Posterior vena cava (tissue), 2 donors: ENCODE data around the gene CCDC187. TPM values are rescaled to one million over a fixed set of nuclear protein-coding genes. Genes with fewer than 3 reads are reported as not detected.
"Not testable (repeated sequence)": the region's sequence is repeated elsewhere in the genome, so short reads cannot be mapped to it uniquely, and the experiment has no call there.

Experiments used
- DNase-seq: peaks from one replicate; pipeline ENCODE4 v3.0.0-alpha.2; 2020; ENCODE audit warnings: low spot score
- intact Hi-C, 2 donors: fragments of 100-400 bp; cut with DNase I; formaldehyde crosslinking; loops; one replicate each; pipeline versions ENCODE4 v1.14.1 to v1.14.2; 2022 to 2023
- total RNA-seq, 2 donors: library from RNA; stranded (reverse); fragmentation: NEBNext Ultra II Directional; extraction: Animal tissue kit (Norgen Biotek cat#: 25700); gene quantifications; one replicate each; pipeline ENCODE4 v1.2.1, GENCODE V29; 2021
- donor health status: DM: yes; HTN: yes; CAD: no.
- donor health status: DM: yes; HTN: yes; CAD: no.

The CCDC187 gene
- total RNA-seq, 2 donors from 2014 or later, result not detected

- no peak for DNase-seq
- intact Hi-C loops, result no loop called here
Measured at GRCh38 chr9:136279471-136279870, 24.4 kb downstream of the CCDC187 start.

- intact Hi-C loops, result no loop called here
- no peak for DNase-seq
Measured at GRCh38 chr9:136278894-136279293, 25.0 kb downstream of the CCDC187 start.

GRCh38 chr9:136278221-136278620 is 25.7 kb downstream of the CCDC187 start:
- DNase-seq, result no peak
- intact Hi-C loops, result no loop called here

GRCh38 chr9:136277746-136278145 is 26.1 kb downstream of the CCDC187 start:
- intact Hi-C loops, result no loop called here
- DNase-seq, result no peak

GRCh38 chr9:136276716-136277115 is 27.2 kb downstream of the CCDC187 start:
- no peak for DNase-seq
- intact Hi-C loops, result no loop called here

GRCh38 chr9:136275655-136276429 is 28.1 kb downstream of the CCDC187 start:
- intact Hi-C loops, result loop anchor here in 1 of 2 donors (2.0 kb wide), 1 partner anchor 51 kb away; the partner anchor contains the start of gene GPSM1
- no peak for DNase-seq

GRCh38 chr9:136274786-136275654 is 28.9 kb downstream of the CCDC187 start:
- intact Hi-C loops, result loop anchor here in 1 of 2 donors (2.0 kb wide), 1 partner anchor 52 kb away; the partner anchor contains the start of gene GPSM1
- DNase-seq, result no peak

GRCh38 chr9:136273921-136274785 is 29.7 kb downstream of the CCDC187 start:
- intact Hi-C loops, result loop anchor here in 1 of 2 donors (2.0 kb wide), 1 partner anchor 53 kb away; the partner anchor contains the start of gene GPSM1
- DNase-seq, result no peak

DNA sequence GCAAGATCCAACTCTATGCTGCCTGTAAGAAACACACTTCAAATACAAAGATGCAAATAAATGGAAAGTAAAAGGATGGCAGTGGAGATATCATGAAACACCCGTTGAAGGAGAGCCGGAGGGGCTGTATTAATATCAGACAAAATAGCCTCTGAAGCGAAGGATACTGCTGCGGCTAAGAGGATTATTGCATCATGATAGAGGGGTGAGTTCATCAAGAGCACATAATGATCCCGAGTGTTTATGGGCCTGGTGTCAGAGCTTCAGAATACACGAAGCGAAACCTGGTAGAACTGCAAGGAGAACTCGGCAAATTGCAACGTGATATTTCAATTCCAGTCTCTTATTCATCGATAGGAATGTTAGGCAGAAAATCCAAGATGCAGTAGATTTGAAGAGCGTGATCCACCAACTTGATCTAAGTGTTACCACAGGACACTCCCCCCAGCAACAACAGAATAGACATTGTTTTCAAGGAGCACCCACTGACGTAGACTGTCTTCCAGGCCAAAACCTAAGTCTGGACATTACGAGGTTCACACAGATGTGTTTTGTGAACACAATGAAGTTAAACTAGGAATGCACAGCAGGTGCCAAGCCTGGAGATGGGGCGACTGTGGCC is 30.5 kb downstream of the CCDC187 start:
- DNase-seq, result no peak
- intact Hi-C loops, result no loop called here

- intact Hi-C loops, result no loop called here
- DNase-seq, result no peak
Measured at GRCh38 chr9:136270173-136270705, 33.7 kb downstream of the CCDC187 start.

DNA sequence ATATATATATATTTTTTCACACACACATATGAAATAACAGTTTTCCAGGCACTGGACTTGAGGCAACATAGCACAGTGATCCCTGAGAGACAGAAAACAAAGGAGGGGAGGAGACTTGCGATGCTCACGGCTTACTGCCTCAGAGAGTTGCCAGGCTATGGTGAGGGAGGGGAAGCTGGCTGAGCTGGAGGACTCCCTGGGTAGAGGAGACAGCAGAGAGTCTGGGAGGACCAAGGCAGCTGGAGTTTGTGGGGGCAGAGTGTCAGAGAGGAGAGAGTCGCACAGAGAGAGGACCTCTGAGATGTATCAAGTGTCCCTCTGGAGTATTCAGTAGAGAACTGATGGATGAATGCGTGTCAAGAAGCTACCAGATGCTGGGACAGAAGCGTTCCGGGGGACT is 35.2 kb downstream of the CCDC187 start:
- intact Hi-C loops, result no loop called here
- DNase-seq, result no peak

DNA sequence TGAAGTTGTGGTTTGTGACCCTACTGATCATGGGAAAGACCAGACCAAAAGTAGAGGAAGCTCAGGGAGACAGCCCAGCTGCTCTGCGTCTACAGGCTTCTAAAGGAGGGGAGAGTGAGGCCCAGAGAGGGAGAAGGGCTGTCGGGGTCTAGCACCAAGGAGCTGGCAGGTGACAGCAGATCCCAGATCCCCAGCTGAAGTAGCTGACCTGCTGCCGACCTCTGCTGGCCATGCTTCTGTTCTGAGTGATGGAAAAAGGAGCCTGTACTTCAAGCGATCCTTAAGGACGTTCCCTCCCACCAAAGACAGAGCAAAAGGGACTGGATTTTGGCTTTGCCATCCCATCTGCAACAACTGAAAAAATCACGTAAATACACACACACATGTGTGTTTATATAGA is 35.6 kb downstream of the CCDC187 start:
- DNase-seq, result no peak
- intact Hi-C loops, result no loop called here

GRCh38 chr9:136267261-136268111 is 36.4 kb downstream of the CCDC187 start:
- DNase-seq, result peak; percentile 95
- intact Hi-C loops, result no loop called here

DNA sequence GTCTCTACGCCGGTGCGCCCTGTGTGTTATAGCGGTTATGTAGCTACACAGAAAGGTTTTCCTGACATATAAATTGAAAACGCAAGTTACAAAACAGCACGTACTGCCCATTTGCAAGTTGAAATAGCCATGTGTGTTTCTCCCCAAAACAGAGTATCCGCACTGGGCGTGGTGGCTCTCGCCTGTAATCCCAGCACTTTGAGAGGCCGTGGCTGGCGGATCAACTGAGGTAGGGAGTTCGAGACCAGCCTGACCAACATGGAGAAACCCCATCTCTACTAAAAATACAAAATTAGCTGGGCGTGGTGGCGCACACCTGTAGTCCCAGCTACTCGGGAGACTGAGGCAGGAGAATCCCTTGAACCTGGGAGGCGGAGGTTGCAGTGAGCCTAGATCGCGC is 37.3 kb downstream of the CCDC187 start:
- intact Hi-C loops, DNase-seq: not testable (repeated sequence)

GRCh38 chr9:136265561-136266355 is 38.1 kb downstream of the CCDC187 start:
- intact Hi-C loops, result no loop called here

GRCh38 chr9:136264441-136265405 is 39.2 kb downstream of the CCDC187 start:
- DNase-seq, result no peak
- intact Hi-C loops, result no loop called here

More at GRCh38 chr9:136265561-136266355, 38.1 kb downstream of the CCDC187 start:
- DNase-seq, result no peak
